GM12892 (cell line): ENCODE measurements around the gene GCK.

Experiments used
- POLR2A ChIP-seq: IDR thresholded peaks from 2 replicates; pipeline ENCODE4 v1.6.1; 2011; ENCODE audit warnings: low read depth, low read length, control low read depth
- POLR2AphosphoS5 ChIP-seq: IDR thresholded peaks from 2 replicates; pipeline ENCODE4 v1.6.1; 2011; ENCODE audit warnings: low read depth, low read length, control low read depth
- TAF1 ChIP-seq: IDR thresholded peaks from 2 replicates; pipeline ENCODE4 v1.6.1; 2011; ENCODE audit warnings: low read depth, mild to moderate bottlenecking, control low read depth, low read length, borderline replicate concordance

- TF ChIP-seq POLR2A: no peak
- TF ChIP-seq POLR2AphosphoS5: no peak
- TF ChIP-seq TAF1: no peak
These were observed 12.8 kb downstream of the GCK start for GRCh38 chr7:44176486-44176885.
